22Rv1 (cell line): Measurements from ENCODE around the gene IPCEF1.

ENCODE experiments used
- ZFX ChIP-seq: fragments of 450-650 bp; IDR thresholded peaks from 2 replicates; pipeline ENCODE4 v1.6.1; 2017; ENCODE audit warnings: antibody characterized with exemption, borderline replicate concordance
- TF ChIP-seq, protein P1 (sequence below): fragments of 450-650 bp; IDR thresholded peaks from 2 replicates; pipeline ENCODE4 v1.5.1; 2017; ENCODE audit warnings: mild to moderate bottlenecking

DNA sequence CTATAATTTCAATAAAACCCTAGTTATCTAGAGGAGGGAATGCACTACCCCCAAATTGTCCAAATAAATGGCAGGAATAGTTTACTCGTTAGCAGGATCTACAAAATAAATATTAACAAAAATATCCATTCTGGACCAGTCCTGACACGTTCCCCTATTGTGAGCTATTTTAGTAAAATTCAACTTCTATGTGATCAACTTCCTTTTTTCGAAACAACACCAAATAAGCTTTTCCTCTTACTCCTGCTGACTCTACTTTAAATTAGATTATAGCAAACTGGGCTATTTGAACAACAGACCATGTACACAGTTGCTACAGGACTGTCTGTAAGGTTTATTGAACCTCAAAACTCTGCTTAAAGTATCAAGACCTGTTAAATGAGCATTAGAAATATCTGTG is 154.3 kb downstream of the IPCEF1 start:
- TF ChIP-seq, protein P1, sequence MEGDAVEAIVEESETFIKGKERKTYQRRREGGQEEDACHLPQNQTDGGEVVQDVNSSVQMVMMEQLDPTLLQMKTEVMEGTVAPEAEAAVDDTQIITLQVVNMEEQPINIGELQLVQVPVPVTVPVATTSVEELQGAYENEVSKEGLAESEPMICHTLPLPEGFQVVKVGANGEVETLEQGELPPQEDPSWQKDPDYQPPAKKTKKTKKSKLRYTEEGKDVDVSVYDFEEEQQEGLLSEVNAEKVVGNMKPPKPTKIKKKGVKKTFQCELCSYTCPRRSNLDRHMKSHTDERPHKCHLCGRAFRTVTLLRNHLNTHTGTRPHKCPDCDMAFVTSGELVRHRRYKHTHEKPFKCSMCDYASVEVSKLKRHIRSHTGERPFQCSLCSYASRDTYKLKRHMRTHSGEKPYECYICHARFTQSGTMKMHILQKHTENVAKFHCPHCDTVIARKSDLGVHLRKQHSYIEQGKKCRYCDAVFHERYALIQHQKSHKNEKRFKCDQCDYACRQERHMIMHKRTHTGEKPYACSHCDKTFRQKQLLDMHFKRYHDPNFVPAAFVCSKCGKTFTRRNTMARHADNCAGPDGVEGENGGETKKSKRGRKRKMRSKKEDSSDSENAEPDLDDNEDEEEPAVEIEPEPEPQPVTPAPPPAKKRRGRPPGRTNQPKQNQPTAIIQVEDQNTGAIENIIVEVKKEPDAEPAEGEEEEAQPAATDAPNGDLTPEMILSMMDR, result no peak
- TF ChIP-seq ZFX, result no peak
